ENCODE data around the gene PCDHGC4. TPM values are rescaled to one million over a fixed set of nuclear protein-coding genes. Genes with fewer than 3 reads are reported as not detected.

The PCDHGC4 gene
- total RNA-seq, 1 experiment from 2014 or later = 4.3 TPM

- no peak overlapping the region for H3K27ac ChIP-seq (ENCODE audit: insufficient read length, low read depth, low read length)
- no peak overlapping the region for H2BK120ac ChIP-seq (ENCODE audit: low read depth, low read length, poor library complexity, severe bottlenecking)
- no peak overlapping the region for H2BK12ac ChIP-seq (ENCODE audit: insufficient read length, low read depth, low read length)
- H3K27ac Mint-ChIP-seq = peak overlapping the region; percentile 72 to 97 (median 86); a peak in 6 of 7 replicates
- H3K27me3 ChIP-seq (ENCODE audit: insufficient read depth, low read length) = no peaks in the 10 kb centered on the region
- no peak overlapping the region for H3K4ac ChIP-seq (ENCODE audit: low read depth, low read length)
- no peaks in the 10 kb centered on the region for H3K79me2 ChIP-seq (ENCODE audit: insufficient read depth, low read length)
- no peak overlapping the region for H2BK15ac ChIP-seq (ENCODE audit: low read depth, low read length)
- no peak overlapping the region for H3K14ac ChIP-seq (ENCODE audit: insufficient read depth, low read length)
- H3K56ac ChIP-seq (ENCODE audit: insufficient read length, low read depth, low read length) = no peak overlapping the region
- no peak overlapping the region for H3T11ph ChIP-seq (ENCODE audit: low read length)
- peaks cover 16 to 20% of the 10 kb centered on the region in 2 experiments for H3K4me1 Mint-ChIP-seq
- DNase-seq = peak; percentile 98
- H3K27me3 Mint-ChIP-seq (ENCODE audit: low read depth) = no peaks in the 10 kb centered on the region; the same call in 1 of the 2 replicates
- peaks cover 39 to 77% (median 68%) of the 10 kb centered on the region in 3 experiments; a peak in 6 of 7 replicates for H3K36me3 Mint-ChIP-seq (ENCODE audit: insufficient read depth in 1 of 3, low read depth in 3 of 3)
- H3K4me1 ChIP-seq (ENCODE audit: insufficient read depth, low read length) = no peaks in the 10 kb centered on the region; the same call in none of the 2 replicates
- H4K91ac ChIP-seq (ENCODE audit: insufficient read length, low read depth, low read length) = no peak overlapping the region
- no peaks in the 10 kb centered on the region for H3K9me3 Mint-ChIP-seq
- no peaks in the 10 kb centered on the region for H3K23me2 ChIP-seq (ENCODE audit: insufficient read length, low read depth, low read length, poor library complexity, severe bottlenecking)
- H3K18ac ChIP-seq (ENCODE audit: insufficient read length, low read depth, low read length) = no peak overlapping the region
- H3K9me3 ChIP-seq (ENCODE audit: control insufficient read depth, low read depth, low read length) = no peaks in the 10 kb centered on the region
- WGBS (ENCODE audit: extremely low coverage, insufficient read length, low lambda C conversion rate) = no CpG with 5 or more reads among the region's 12 CpGs
- no peak overlapping the region for H2AK5ac ChIP-seq (ENCODE audit: insufficient read length, low read length)
- no peak overlapping the region for H2BK5ac ChIP-seq (ENCODE audit: insufficient read length, low read length)
- H3K9ac ChIP-seq (ENCODE audit: extremely low read depth, insufficient read length, low read length) = no peak overlapping the region
- H3K23ac ChIP-seq (ENCODE audit: insufficient read length, low read depth, low read length) = no peak overlapping the region
- H4K5ac ChIP-seq (ENCODE audit: insufficient read length, low read depth, low read length) = no peak overlapping the region
- H3K4me3 Mint-ChIP-seq = no peak overlapping the region; a peak in 1 of 5 replicates
- H3K4me2 ChIP-seq (ENCODE audit: insufficient read depth, insufficient read length, low read length) = no peak overlapping the region
- no peak overlapping the region for H4K8ac ChIP-seq (replicated peaks; ENCODE audit: insufficient read length, low read depth, low read length)
- H2BK20ac ChIP-seq (ENCODE audit: low read depth, low read length, poor library complexity, severe bottlenecking) = no peak overlapping the region
- peaks cover 2% of the 10 kb centered on the region for H3K79me1 ChIP-seq (ENCODE audit: insufficient read depth, low read depth, low read length, poor library complexity, severe bottlenecking)
- peak; percentile 100 for TF ChIP-seq CTCF (conservative IDR thresholded peaks at IDR 0.05)
- no peak overlapping the region for H2AFZ ChIP-seq (ENCODE audit: low read length)
- no peaks in the 10 kb centered on the region for H4K20me1 ChIP-seq (ENCODE audit: control insufficient read depth, insufficient read depth, insufficient read length)
Observed at GRCh38 chr5:141524604-141525597, 40.1 kb downstream of the PCDHGC4 start.
